Lung (tissue), 12 donors: ENCODE data around the gene FAM229B. TPM values are rescaled to one million over a fixed set of nuclear protein-coding genes. Genes with fewer than 3 reads are reported as not detected.

Source experiments
- ATAC-seq: fragments of 200-7000 bp; cut with Tn5 transposase; one replicate; pipeline ENCODE4 v1.9.1; 2020; ENCODE audit warnings: moderate number of reproducible peaks; ENCODE audit not compliant: insufficient read depth, low FRiP score
- DNase-seq, 3 donors: peaks; one replicate each; pipeline ENCODE4 v3.0.0-alpha.2; 2013 to 2017
- H3K27ac ChIP-seq, 2 donors: one replicate each; pipeline ENCODE4 v1.5.1; 2013; ENCODE audit warnings: mild to moderate bottlenecking in 2 of 2, moderate library complexity in 2 of 2, control low read depth in 1 of 2, inconsistent platforms in 1 of 2, low read depth in 1 of 2, low read length in 1 of 2
- H3K27me3 ChIP-seq, 3 donors: one replicate each; pipeline ENCODE4 v1.5.1; 2013; ENCODE audit warnings: low read length in 2 of 3; ENCODE audit not compliant: control insufficient read depth in 3 of 3, insufficient read depth in 3 of 3
- H3K36me3 ChIP-seq, 4 donors: one replicate each; pipeline ENCODE4 v1.5.1; 2013; ENCODE audit warnings: low read length in 4 of 4, mild to moderate bottlenecking in 1 of 4, moderate library complexity in 1 of 4; ENCODE audit not compliant: control insufficient read depth in 4 of 4, insufficient read depth in 4 of 4
- H3K4me1 ChIP-seq, 5 donors: one replicate each; pipeline ENCODE4 v1.5.1; 2013; ENCODE audit warnings: low read length in 5 of 5, mild to moderate bottlenecking in 2 of 5, moderate library complexity in 1 of 5; ENCODE audit not compliant: control insufficient read depth in 5 of 5, insufficient read depth in 5 of 5
- H3K4me3 ChIP-seq: one replicate; pipeline ENCODE4 v1.5.1; 2013; ENCODE audit warnings: mild to moderate bottlenecking, control low read depth, moderate library complexity
- H3K9ac ChIP-seq, 2 donors: one replicate each; pipeline ENCODE4 v1.5.1; 2013; ENCODE audit warnings: low read length in 2 of 2, control low read depth in 1 of 2; ENCODE audit not compliant: insufficient read depth in 1 of 2
- H3K9me3 ChIP-seq, 4 donors: one replicate each; pipeline ENCODE4 v1.5.1; 2013; ENCODE audit warnings: low read length in 3 of 4, mild to moderate bottlenecking in 1 of 4, moderate library complexity in 1 of 4; ENCODE audit not compliant: control insufficient read depth in 4 of 4, insufficient read depth in 3 of 4
- WGBS, 2 donors: extraction: QIAGEN DNeasy Blood & Tissue Kit; methylation state at CpG; one replicate each; pipeline ENCODE4 v1.1.7; 2013; 5-methylcytosine and 5-hydroxymethylcytosine counted together
- polyA plus RNA-seq, 2 donors: library from polyadenylated mRNA; stranded (reverse); fragments of 200-250 nt; gene quantifications; one replicate each; pipeline ENCODE4 v1.2.1, GENCODE V29; 2013
- total RNA-seq, 2 donors: library from RNA; depleted of rRNA in 1 of 2; stranded (reverse); fragments of >200 nt in 1 of 2; gene quantifications; one replicate each; pipeline ENCODE4 v1.2.1, GENCODE V29; 2014 to 2021
- TF ChIP-seq, protein P1 (sequence below): IDR thresholded peaks from 2 replicates; pipeline ENCODE4 v1.5.1; 2012; ENCODE audit warnings: mild to moderate bottlenecking; ENCODE audit errors: control extremely low read depth, extremely low read depth
- donor health status: control.
- donor health status: control.
- donor health status: Bipolar disorder and iron deficiency.
- donor health status: healthy.
- donor health status: DM: yes; HTN: yes; CAD: no.

The FAM229B gene
- total and polyA plus RNA-seq, 4 donors: 16.5 to 35.6 (median 26.0) TPM

DNA sequence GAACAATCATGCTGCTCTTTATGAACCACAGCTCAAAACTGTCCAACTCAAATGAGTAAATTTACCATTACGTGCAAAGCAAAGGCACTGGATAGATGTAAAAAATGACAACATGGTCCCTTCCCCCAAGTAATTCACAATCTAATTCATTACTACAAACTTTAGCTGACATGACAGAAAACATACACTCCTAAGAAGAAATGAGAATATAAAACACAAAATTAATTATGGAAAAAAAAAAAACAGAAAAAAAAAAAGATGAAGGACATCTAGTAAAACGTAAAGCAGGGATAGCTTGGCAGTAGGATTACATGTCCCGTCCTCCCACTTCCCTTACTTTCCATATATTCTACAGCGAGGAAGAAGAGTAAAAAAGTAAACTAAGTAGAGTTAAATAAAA, 5.8 kb upstream of the FAM229B start:
- WGBS, 2 donors: 95% methylated on average over 4 of the region's 4 CpGs
- Histone ChIP-seq H3K9me3 (no peaks in the 10 kb centered on the region), H3K36me3 (peaks cover 3 to 16% (median 8%) of the 10 kb centered on the region in 4 donors)

DNA sequence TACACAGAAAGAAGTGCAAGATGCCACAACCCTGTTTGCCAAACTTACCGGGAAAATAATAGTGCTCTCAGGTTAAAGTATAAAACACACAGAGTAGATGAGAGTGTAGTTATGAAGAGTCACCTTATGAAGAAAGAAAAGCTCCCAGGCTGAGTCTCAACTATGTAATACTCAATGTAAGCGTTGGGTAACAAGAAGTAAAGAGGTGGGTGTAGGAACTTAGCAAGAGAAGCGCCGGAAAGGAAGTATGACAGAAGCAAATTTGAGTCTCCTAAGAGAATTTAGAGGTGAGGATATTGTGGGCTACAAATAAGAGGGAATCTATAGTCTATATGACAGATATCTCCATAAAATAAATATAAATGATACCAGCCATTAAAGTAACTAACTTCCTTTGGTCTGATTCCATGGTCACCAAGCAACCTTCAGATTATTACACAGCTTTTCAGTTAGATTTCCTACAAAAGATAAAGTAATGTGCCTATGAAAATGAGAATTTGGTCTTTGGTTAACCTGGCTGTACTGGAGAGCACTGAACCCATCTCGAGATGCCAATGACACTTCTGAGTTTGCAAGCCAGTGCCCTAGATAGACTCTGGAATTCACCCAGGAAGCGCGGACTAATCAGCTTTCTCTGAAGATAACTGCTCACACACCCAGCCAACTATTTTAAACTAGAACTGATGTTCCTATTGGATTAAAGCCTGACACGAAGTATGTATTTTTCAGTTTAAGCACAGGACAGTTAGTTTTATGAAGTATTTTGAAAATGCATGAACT, 1.9 kb upstream of the FAM229B start:
- Histone ChIP-seq H3K36me3 (peaks cover 3 to 14% (median 5%) of the 10 kb centered on the region in 4 donors), H3K9ac (no peak overlapping the region), H3K27me3 (no peaks in the 10 kb centered on the region), H3K27ac (no peak overlapping the region), H3K9me3 (no peaks in the 10 kb centered on the region), H3K4me1 (peaks cover 0 to 11% (median 7%) of the 10 kb centered on the region in 5 donors), H3K4me3 (no peak overlapping the region)
- TF ChIP-seq, protein P1, sequence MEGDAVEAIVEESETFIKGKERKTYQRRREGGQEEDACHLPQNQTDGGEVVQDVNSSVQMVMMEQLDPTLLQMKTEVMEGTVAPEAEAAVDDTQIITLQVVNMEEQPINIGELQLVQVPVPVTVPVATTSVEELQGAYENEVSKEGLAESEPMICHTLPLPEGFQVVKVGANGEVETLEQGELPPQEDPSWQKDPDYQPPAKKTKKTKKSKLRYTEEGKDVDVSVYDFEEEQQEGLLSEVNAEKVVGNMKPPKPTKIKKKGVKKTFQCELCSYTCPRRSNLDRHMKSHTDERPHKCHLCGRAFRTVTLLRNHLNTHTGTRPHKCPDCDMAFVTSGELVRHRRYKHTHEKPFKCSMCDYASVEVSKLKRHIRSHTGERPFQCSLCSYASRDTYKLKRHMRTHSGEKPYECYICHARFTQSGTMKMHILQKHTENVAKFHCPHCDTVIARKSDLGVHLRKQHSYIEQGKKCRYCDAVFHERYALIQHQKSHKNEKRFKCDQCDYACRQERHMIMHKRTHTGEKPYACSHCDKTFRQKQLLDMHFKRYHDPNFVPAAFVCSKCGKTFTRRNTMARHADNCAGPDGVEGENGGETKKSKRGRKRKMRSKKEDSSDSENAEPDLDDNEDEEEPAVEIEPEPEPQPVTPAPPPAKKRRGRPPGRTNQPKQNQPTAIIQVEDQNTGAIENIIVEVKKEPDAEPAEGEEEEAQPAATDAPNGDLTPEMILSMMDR: no peak
- peak in 1 of 3 donors; percentile 15 for DNase-seq
- ATAC-seq: no peak
- 82 to 86% methylated on average over 8 of the region's 8 CpGs for WGBS, 2 donors

More for the DNA sequence above, 5.8 kb upstream of the FAM229B start:
- H3K27ac ChIP-seq: no peak overlapping the region
- H3K9ac ChIP-seq: no peak overlapping the region
- TF ChIP-seq, protein P1: no peak
- H3K27me3 ChIP-seq: no peaks in the 10 kb centered on the region
- DNase-seq: no peak
- peaks cover 0 to 5% (median 0%) of the 10 kb centered on the region in 5 donors for H3K4me1 ChIP-seq
- no peak for ATAC-seq
- H3K4me3 ChIP-seq: no peak overlapping the region

DNA sequence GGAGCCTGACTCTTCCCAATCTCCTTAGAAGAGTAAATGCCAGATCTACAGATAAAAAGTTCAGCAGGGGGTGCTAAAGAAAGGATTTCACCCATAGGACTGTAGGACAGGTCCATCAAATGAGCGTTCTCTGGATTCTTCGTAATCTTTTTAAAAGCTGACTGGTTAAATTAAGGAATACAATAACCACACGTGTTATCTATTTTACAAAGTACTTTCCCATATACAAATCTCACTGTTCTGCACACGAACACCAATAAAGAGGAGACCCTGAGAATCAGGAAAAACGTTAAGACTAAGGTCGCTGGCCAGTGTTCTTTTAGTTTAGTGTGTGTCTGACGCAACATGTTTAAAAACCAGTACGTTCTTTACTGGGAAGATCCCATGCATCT, 651 bp upstream of the FAM229B start:
- Histone ChIP-seq H3K4me1 (peaks cover 0 to 11% (median 7%) of the 10 kb centered on the region in 5 donors), H3K27me3 (no peaks in the 10 kb centered on the region), H3K27ac (peak overlapping the region; percentile 82 to 92), H3K4me3 (peak overlapping the region; percentile 50), H3K36me3 (peaks cover 1 to 11% (median 5%) of the 10 kb centered on the region in 4 donors), H3K9me3 (no peaks in the 10 kb centered on the region), H3K9ac (peak overlapping the region; percentile 86 to 90)
- TF ChIP-seq, protein P1: no peak
- peak in 2 of 3 donors; percentile 61 to 72 for DNase-seq
- no peak for ATAC-seq
- 0% methylated on average over 8 of the region's 8 CpGs for WGBS, 2 donors
